H1 (cell line): ENCODE measurements around the gene UNC5B. TPM values are rescaled to one million over a fixed set of nuclear protein-coding genes. Genes with fewer than 3 reads are reported as not detected.

ENCODE experiments used
- CTCF ChIA-PET: fragments of 300-600 bp; sonication (Branson Sonifier 250); formaldehyde crosslinking; loops from one replicate; lab custom pipeline; 2021; ENCODE audit not compliant: partially characterized antibody; lab: Charles Lee
- POLR2A ChIA-PET: fragments of 300-600 bp; sonication (Branson Sonifier 250); formaldehyde crosslinking; loops from one replicate; lab custom pipeline; 2021; ENCODE audit warnings: inconsistent platforms; ENCODE audit not compliant: partially characterized antibody; lab: Charles Lee
- DNase-seq, 2 experiments: peaks; one replicate each; pipeline versions ENCODE4 v3.0.0 to v3.0.0-alpha.2; 2010 to 2022; ENCODE audit warnings: low spot score in 2 of 2, low read depth in 1 of 2, mixed read lengths in 1 of 2
- FAIRE-seq: peaks from 2 replicates; lab custom pipeline; 2011; peaks lifted over from hg19 to GRCh38; lab: Jason Lieb, UNC
- H2AFZ ChIP-seq: 2 replicates; pipeline ENCODE4 v1.8.1; 2012; ENCODE audit warnings: low read length, inconsistent platforms
- H2AK5ac ChIP-seq: 2 replicates; pipeline ENCODE4 v1.6.1; 2013; ENCODE audit warnings: low read depth, low read length
- H2BK120ac ChIP-seq: replicated peaks from 2 replicates; pipeline ENCODE3; 2013; ENCODE audit warnings: low read depth, low read length, inconsistent platforms
- H2BK12ac ChIP-seq: 2 replicates; pipeline ENCODE4 v1.6.1; 2013; ENCODE audit warnings: low read depth, low read length
- H2BK15ac ChIP-seq: 2 replicates; pipeline ENCODE4 v1.6.1; 2013; ENCODE audit warnings: low read length
- H2BK20ac ChIP-seq: 2 replicates; pipeline ENCODE4 v1.6.1; 2013; ENCODE audit warnings: low read length
- H2BK5ac ChIP-seq: 2 replicates; pipeline ENCODE4 v1.6.1; 2013; ENCODE audit warnings: low read depth, low read length
- H3K14ac ChIP-seq: 2 replicates; pipeline ENCODE4 v1.6.1; 2013; ENCODE audit warnings: inconsistent platforms; ENCODE audit not compliant: insufficient read length
- H3K18ac ChIP-seq: 2 replicates; pipeline ENCODE4 v1.6.1; 2013; ENCODE audit warnings: low read length; ENCODE audit errors: extremely low read depth
- H3K23ac ChIP-seq: 2 replicates; pipeline ENCODE4 v1.6.1; 2013; ENCODE audit warnings: inconsistent platforms; ENCODE audit not compliant: insufficient read length
- H3K23me2 ChIP-seq: 2 replicates; pipeline ENCODE4 v1.6.1; 2013; ENCODE audit warnings: low read depth, low read length
- H3K27ac ChIP-seq: 2 replicates; pipeline ENCODE4 v1.6.1; 2011; ENCODE audit warnings: low read depth, low read length, inconsistent platforms
- H3K27me3 ChIP-seq, 4 experiments: replicated peaks in 1 of 4; 1 replicate in 1 of 4; 2 replicates in 3 of 4; pipeline versions ENCODE4 v1.6.1 to v1.8.1; 2011 to 2013; ENCODE audit warnings: low read length in 3 of 4, mild to moderate bottlenecking in 3 of 4, inconsistent platforms in 2 of 4, mixed read lengths in 2 of 4, moderate library complexity in 1 of 4; ENCODE audit not compliant: control insufficient read depth in 3 of 4, insufficient read depth in 3 of 4; ENCODE audit errors: extremely low read depth in 1 of 4
- H3K36me3 ChIP-seq, 4 experiments: 2 replicates each; pipeline versions ENCODE4 v1.6.1 to v1.8.1; 2011 to 2013; ENCODE audit warnings: mild to moderate bottlenecking in 4 of 4, low read length in 3 of 4, moderate library complexity in 2 of 4, control low read depth in 1 of 4, inconsistent platforms in 1 of 4; ENCODE audit not compliant: insufficient read depth in 4 of 4, control insufficient read depth in 2 of 4
- H3K4ac ChIP-seq: replicated peaks from 2 replicates; pipeline ENCODE3; 2013; ENCODE audit warnings: low read length, low read depth, mixed read lengths, inconsistent platforms; ENCODE audit not compliant: insufficient read length
- H3K4me1 ChIP-seq, 4 experiments: replicated peaks in 1 of 4; 1 replicate in 1 of 4; 2 replicates in 3 of 4; pipeline versions ENCODE4 v1.6.1 to v1.8.1; 2011 to 2013; ENCODE audit warnings: low read length in 3 of 4, inconsistent platforms in 2 of 4, mixed read lengths in 1 of 4; ENCODE audit not compliant: insufficient read depth in 4 of 4, control insufficient read depth in 3 of 4
- H3K4me2 ChIP-seq, 2 experiments: 2 replicates each; pipeline versions ENCODE4 v1.6.1 to v1.8.1; 2011 to 2013; ENCODE audit warnings: low read depth in 2 of 2, low read length in 2 of 2, control low read depth in 1 of 2, inconsistent platforms in 1 of 2, mild to moderate bottlenecking in 1 of 2; ENCODE audit not compliant: insufficient read depth in 1 of 2
- H3K4me3 ChIP-seq, 4 experiments: fragments of 200-600, 300-600 bp in 1 of 4; sonication (generic), shearing (Covaris generic), sonication (Bioruptor Twin) in 1 of 4; 2 replicates each; pipeline versions ENCODE4 v1.5.1 to v1.8.1; 2011 to 2016; ENCODE audit warnings: low read length in 4 of 4, low read depth in 3 of 4, control low read depth in 2 of 4, inconsistent platforms in 2 of 4, mild to moderate bottlenecking in 2 of 4, mixed read lengths in 1 of 4, moderate library complexity in 1 of 4; ENCODE audit not compliant: insufficient read depth in 2 of 4; ENCODE audit errors: extremely low read depth in 1 of 4
- H3K56ac ChIP-seq: replicated peaks from 2 replicates; pipeline ENCODE3; 2013; ENCODE audit warnings: low read depth, mild to moderate bottlenecking, mixed read lengths, low read length, inconsistent platforms; ENCODE audit not compliant: insufficient read length
- H3K79me1 ChIP-seq: 2 replicates; pipeline ENCODE4 v1.6.1; 2013; ENCODE audit warnings: low read depth, low read length, control low read depth
- H3K79me2 ChIP-seq, 2 experiments: 2 replicates each; pipeline versions ENCODE4 v1.6.1 to v1.8.1; 2012 to 2013; ENCODE audit warnings: low read length in 2 of 2, mild to moderate bottlenecking in 2 of 2, inconsistent platforms in 1 of 2; ENCODE audit not compliant: insufficient read depth in 2 of 2, control insufficient read depth in 1 of 2
- H3K9ac ChIP-seq, 4 experiments: replicated peaks in 1 of 4; 1 replicate in 1 of 4; 2 replicates in 3 of 4; pipeline versions ENCODE4 v1.6.1 to v1.8.1; 2011 to 2013; ENCODE audit warnings: low read depth in 3 of 4, low read length in 3 of 4, control low read depth in 2 of 4, mild to moderate bottlenecking in 2 of 4, moderate library complexity in 2 of 4, inconsistent platforms in 1 of 4; ENCODE audit errors: extremely low read depth in 1 of 4
- H3K9me3 ChIP-seq, 2 experiments: 2 replicates each; pipeline versions ENCODE4 v1.6.1 to v1.8.1; 2012 to 2013; ENCODE audit warnings: mild to moderate bottlenecking in 2 of 2, moderate library complexity in 2 of 2, control low read depth in 1 of 2, inconsistent platforms in 1 of 2, low read depth in 1 of 2, low read length in 1 of 2, mixed read lengths in 1 of 2; ENCODE audit not compliant: insufficient read depth in 2 of 2
- H4K20me1 ChIP-seq, 2 experiments: replicated peaks in 1 of 2; 2 replicates each; pipeline versions ENCODE3 to v1.8.1; 2011 to 2013; ENCODE audit warnings: inconsistent platforms in 2 of 2, low read length in 2 of 2, mild to moderate bottlenecking in 1 of 2; ENCODE audit not compliant: insufficient read depth in 2 of 2, control insufficient read depth in 1 of 2
- H4K5ac ChIP-seq: 2 replicates; pipeline ENCODE4 v1.6.1; 2013; ENCODE audit warnings: low read length, low read depth, mixed read lengths, inconsistent platforms; ENCODE audit not compliant: insufficient read length
- H4K8ac ChIP-seq: 2 replicates; pipeline ENCODE4 v1.8.0; 2013; ENCODE audit warnings: mild to moderate bottlenecking, moderate library complexity, low read length, inconsistent platforms; ENCODE audit not compliant: insufficient read depth; ENCODE audit errors: extremely low read depth
- H4K91ac ChIP-seq: replicated peaks from 2 replicates; pipeline ENCODE3; 2013; ENCODE audit warnings: low read length, mixed read lengths, inconsistent platforms; ENCODE audit not compliant: insufficient read length
- BACH1 ChIP-seq: IDR thresholded peaks from 2 replicates; pipeline ENCODE4 v1.6.1; 2012; ENCODE audit warnings: low read length, improper control_type of control experiment
- CTBP2 ChIP-seq: IDR thresholded peaks from 2 replicates; pipeline ENCODE4 v1.7.0; 2011; ENCODE audit warnings: borderline replicate concordance, mild to moderate bottlenecking, moderate library complexity, mixed read lengths, low read length; ENCODE audit not compliant: insufficient read depth, insufficient read length
- GTF2F1 ChIP-seq: IDR thresholded peaks from 2 replicates; pipeline ENCODE4 v1.6.1; 2012; ENCODE audit warnings: low read depth, low read length, improper control_type of control experiment, borderline replicate concordance
- JUN ChIP-seq: IDR thresholded peaks from 2 replicates; pipeline ENCODE4 v1.6.1; 2011; ENCODE audit warnings: low read depth, mild to moderate bottlenecking, improper control_type of control experiment, low read length
- RAD21 ChIP-seq, 2 experiments: IDR thresholded peaks in 1 of 2; conservative IDR thresholded peaks in 1 of 2; 2 replicates each; pipeline ENCODE4 v1.6.1; 2011; ENCODE audit warnings: low read depth in 2 of 2, low read length in 2 of 2, improper control_type of control experiment in 1 of 2, inconsistent platforms in 1 of 2, mild to moderate bottlenecking in 1 of 2, moderate library complexity in 1 of 2
- RBBP5 ChIP-seq: IDR thresholded peaks from 2 replicates; pipeline ENCODE4 v1.7.1; 2012; ENCODE audit warnings: low read depth, mild to moderate bottlenecking, inconsistent platforms, low read length, moderate library complexity, borderline replicate concordance
- SAP30 ChIP-seq: fragments of 300-600 bp; sonication (generic); IDR thresholded peaks from 2 replicates; pipeline ENCODE4 v1.7.1; 2012; ENCODE audit warnings: low read length, moderate library complexity, mild to moderate bottlenecking, inconsistent platforms; ENCODE audit not compliant: insufficient read depth, insufficient replicate concordance
- polyA plus RNA-seq, 7 experiments: library from polyadenylated mRNA; depleted of rRNA in 3 of 7; stranded (reverse) in 5 of 7; unstranded in 2 of 7; fragments of >200 nt in 5 of 7; fragments of 200-250 nt in 2 of 7; gene quantifications; 1 replicate in 5 of 7; 2 replicates in 1 of 7; 4 replicates in 1 of 7; pipeline versions ENCODE4 v1.2.1 to v1.2.3, GENCODE V29; 2011 to 2013; ENCODE audit warnings: missing spikeins in 2 of 7, mixed read lengths in 2 of 7
- total RNA-seq: library from RNA; stranded (reverse); fragmentation: NEBNext Ultra II Directional; extraction: Animal tissue kit (Norgen Biotek cat#: 25700); gene quantifications from 2 replicates; pipeline ENCODE4 v1.2.1, GENCODE V29; 2021
- TF ChIP-seq, protein P1 (sequence below): IDR thresholded peaks from 2 replicates; pipeline ENCODE4 v1.6.1; 2012; ENCODE audit warnings: inconsistent platforms
- TF ChIP-seq, protein P2 (sequence below): IDR thresholded peaks from 2 replicates; pipeline ENCODE4 v1.6.1; 2012; ENCODE audit warnings: low read length, inconsistent platforms

Gene UNC5B
- total and polyA plus RNA-seq, 2 of the 8 experiments (the other 6 are each of a cell fraction or from before 2014, with no cell fraction given) = 27.9 to 31.8 TPM

DNA sequence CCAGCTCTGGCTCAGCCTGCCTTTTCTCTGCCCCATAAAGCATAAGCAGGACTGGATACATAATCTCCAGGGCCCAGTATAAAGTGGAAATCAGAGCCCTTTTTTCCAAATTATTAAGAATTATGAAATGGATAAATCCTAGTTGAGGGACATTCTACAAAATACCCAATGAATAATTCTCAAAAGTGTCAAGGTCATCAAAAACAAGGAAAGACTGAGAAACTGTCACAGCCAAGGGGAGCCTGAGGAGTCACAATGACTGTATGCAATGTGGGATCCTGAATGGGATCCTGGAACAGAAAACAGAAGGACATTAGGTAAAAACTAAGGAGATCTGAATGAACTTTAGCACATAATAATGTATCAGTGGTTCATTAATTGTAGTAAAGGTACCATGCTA lies 4.8 kb upstream of the UNC5B start:
- no peak overlapping the region for H2AFZ ChIP-seq
- no peaks in the 10 kb centered on the region for H3K9me3 ChIP-seq
- H3K18ac ChIP-seq = no peak overlapping the region
- no peak overlapping the region for H3K27ac ChIP-seq
- no peak overlapping the region for H3K4ac ChIP-seq
- H2BK15ac ChIP-seq = no peak overlapping the region
- FAIRE-seq (no peak), DNase-seq (no peak)
- H3K36me3 ChIP-seq = no peaks in the 10 kb centered on the region
- H3K4me1 ChIP-seq = peaks cover 0 to 20% (median 4%) of the 10 kb centered on the region in 4 experiments; a peak in 5 of 7 replicates
- H2BK12ac ChIP-seq = no peak overlapping the region
- H4K5ac ChIP-seq = no peak overlapping the region
- no peak overlapping the region for H2BK20ac ChIP-seq
- no peak overlapping the region for H3K23ac ChIP-seq
- ChIA-PET CTCF (interaction anchor here (0.7 to 4.3 kb wide), 6 partner anchors 59 to 659 kb away, joined by 3 to 23 read pairs (median 6); no protein-coding TSS in a partner anchor), POLR2A (no interaction called here)
- H2AK5ac ChIP-seq = no peak overlapping the region
- no peaks in the 10 kb centered on the region for H4K20me1 ChIP-seq
- H4K8ac ChIP-seq = no peak overlapping the region
- H3K4me3 ChIP-seq = no peak overlapping the region
- no peak overlapping the region for H2BK120ac ChIP-seq
- no peak overlapping the region for H3K14ac ChIP-seq
- H3K4me2 ChIP-seq = no peak overlapping the region
- H4K91ac ChIP-seq = no peak overlapping the region
- no peaks in the 10 kb centered on the region for H3K79me1 ChIP-seq
- H3K79me2 ChIP-seq = no peaks in the 10 kb centered on the region
- no peak overlapping the region for H3K56ac ChIP-seq
- peaks cover 1 to 27% (median 19%) of the 10 kb centered on the region in 4 experiments for H3K27me3 ChIP-seq
- no peak overlapping the region for H2BK5ac ChIP-seq
- peaks cover 4% of the 10 kb centered on the region; the same call in 1 of the 2 replicates for H3K23me2 ChIP-seq
- no peak overlapping the region for H3K9ac ChIP-seq
- TF ChIP-seq GTF2F1 = no peak
- TF ChIP-seq RAD21 (IDR thresholded peaks at IDR 0.05 in 1 of 2, conservative IDR thresholded peaks at IDR 0.05 in 1 of 2; ENCODE audit: low read depth in 2 of 2, low read length in 2 of 2) = no peak
- TF ChIP-seq, protein P1, sequence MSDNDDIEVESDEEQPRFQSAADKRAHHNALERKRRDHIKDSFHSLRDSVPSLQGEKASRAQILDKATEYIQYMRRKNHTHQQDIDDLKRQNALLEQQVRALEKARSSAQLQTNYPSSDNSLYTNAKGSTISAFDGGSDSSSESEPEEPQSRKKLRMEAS = no peak
- no peak for TF ChIP-seq CTBP2
- TF ChIP-seq, protein P2, sequence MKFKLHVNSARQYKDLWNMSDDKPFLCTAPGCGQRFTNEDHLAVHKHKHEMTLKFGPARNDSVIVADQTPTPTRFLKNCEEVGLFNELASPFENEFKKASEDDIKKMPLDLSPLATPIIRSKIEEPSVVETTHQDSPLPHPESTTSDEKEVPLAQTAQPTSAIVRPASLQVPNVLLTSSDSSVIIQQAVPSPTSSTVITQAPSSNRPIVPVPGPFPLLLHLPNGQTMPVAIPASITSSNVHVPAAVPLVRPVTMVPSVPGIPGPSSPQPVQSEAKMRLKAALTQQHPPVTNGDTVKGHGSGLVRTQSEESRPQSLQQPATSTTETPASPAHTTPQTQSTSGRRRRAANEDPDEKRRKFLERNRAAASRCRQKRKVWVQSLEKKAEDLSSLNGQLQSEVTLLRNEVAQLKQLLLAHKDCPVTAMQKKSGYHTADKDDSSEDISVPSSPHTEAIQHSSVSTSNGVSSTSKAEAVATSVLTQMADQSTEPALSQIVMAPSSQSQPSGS = no peak
- no peak for TF ChIP-seq SAP30
- no peak for TF ChIP-seq JUN
- no peak for TF ChIP-seq RBBP5
- TF ChIP-seq BACH1 = no peak
